GM12875 (cell line): Measurements from ENCODE around the gene MMP24.

ENCODE experiments used
- H3K4me3 ChIP-seq: one replicate; pipeline ENCODE4 v1.5.1; 2011; ENCODE audit warnings: low read depth, low read length, control low read depth
- TF ChIP-seq, protein P1 (sequence below): IDR thresholded peaks from 2 replicates; pipeline ENCODE4 v1.5.1; 2011; ENCODE audit warnings: low read depth, mild to moderate bottlenecking, control low read depth, inconsistent platforms, low read length, moderate library complexity, borderline replicate concordance; ENCODE audit not compliant: insufficient read depth

MMP24 gene

DNA sequence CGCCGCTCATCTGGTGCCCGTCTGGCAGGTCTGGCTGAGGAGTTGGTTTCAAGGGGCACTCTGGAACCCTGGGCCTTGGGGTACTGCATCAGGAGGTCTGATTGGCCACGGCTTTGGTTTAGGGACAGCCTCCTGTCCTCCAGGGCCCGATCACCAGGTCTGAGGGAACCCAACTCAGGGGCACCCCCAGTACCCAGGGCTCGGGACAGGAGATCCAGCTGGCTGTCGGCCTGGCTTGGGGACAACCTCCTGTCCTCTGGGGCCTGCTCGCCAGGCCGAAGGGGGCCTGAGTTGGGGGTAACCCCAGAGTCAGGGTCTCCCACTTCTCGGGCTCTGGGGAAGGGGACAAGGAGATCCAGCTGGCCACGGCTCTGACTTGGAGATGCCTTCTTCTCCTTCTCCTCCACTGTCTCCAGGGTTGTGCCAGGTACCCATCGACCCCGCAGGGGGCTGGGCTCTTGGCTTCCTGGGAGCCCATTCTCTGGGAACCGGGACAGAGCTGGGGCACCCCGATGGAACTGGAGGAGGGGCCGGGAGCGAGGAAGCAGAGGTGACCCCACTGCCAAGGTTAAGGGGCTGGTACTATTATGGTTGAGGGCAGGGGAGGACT is 60.5 kb downstream of the MMP24 start:
- TF ChIP-seq, protein P1, sequence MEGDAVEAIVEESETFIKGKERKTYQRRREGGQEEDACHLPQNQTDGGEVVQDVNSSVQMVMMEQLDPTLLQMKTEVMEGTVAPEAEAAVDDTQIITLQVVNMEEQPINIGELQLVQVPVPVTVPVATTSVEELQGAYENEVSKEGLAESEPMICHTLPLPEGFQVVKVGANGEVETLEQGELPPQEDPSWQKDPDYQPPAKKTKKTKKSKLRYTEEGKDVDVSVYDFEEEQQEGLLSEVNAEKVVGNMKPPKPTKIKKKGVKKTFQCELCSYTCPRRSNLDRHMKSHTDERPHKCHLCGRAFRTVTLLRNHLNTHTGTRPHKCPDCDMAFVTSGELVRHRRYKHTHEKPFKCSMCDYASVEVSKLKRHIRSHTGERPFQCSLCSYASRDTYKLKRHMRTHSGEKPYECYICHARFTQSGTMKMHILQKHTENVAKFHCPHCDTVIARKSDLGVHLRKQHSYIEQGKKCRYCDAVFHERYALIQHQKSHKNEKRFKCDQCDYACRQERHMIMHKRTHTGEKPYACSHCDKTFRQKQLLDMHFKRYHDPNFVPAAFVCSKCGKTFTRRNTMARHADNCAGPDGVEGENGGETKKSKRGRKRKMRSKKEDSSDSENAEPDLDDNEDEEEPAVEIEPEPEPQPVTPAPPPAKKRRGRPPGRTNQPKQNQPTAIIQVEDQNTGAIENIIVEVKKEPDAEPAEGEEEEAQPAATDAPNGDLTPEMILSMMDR, result no peak
- no peak overlapping the region for H3K4me3 ChIP-seq

DNA sequence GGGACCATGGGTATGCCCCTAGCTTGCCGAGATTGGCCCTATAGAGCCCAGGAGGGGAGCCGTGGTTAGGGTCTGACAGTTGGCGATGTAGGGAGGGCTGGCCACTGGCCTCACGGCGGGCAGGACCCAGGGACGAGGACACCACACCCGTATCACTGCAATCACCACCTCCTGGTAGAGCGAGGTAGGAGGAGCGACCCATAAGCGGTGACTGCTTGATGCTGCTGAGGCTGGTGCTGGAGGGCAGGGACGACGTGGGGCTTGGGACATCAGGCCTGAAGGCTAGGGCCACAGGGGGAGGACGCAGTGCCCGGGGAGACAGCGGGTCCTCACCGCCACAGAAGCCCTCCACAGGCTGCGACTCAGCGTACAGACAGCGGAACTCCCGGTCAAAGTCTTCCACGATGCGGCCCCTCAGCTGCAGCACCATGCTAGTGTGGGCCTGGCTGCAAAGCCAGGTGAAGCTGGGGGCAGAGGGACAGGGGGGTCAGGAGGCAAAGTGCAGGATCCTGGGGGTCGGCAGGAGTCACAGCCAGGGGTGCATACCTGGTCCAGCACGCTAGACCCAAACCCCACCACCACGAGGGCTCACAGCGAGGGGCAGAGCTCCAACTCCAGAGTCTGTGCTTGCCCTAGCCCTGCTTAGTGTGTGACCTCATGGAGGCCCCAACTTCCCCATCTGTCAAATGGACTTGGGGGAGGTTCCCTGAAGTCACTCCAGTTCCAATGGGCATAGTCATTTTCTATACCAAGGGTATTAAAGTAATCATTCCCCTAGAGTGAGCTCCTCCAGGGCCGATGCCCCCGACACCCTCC is 61.2 kb downstream of the MMP24 start:
- no peak overlapping the region for H3K4me3 ChIP-seq
- TF ChIP-seq, protein P1, result no peak

DNA sequence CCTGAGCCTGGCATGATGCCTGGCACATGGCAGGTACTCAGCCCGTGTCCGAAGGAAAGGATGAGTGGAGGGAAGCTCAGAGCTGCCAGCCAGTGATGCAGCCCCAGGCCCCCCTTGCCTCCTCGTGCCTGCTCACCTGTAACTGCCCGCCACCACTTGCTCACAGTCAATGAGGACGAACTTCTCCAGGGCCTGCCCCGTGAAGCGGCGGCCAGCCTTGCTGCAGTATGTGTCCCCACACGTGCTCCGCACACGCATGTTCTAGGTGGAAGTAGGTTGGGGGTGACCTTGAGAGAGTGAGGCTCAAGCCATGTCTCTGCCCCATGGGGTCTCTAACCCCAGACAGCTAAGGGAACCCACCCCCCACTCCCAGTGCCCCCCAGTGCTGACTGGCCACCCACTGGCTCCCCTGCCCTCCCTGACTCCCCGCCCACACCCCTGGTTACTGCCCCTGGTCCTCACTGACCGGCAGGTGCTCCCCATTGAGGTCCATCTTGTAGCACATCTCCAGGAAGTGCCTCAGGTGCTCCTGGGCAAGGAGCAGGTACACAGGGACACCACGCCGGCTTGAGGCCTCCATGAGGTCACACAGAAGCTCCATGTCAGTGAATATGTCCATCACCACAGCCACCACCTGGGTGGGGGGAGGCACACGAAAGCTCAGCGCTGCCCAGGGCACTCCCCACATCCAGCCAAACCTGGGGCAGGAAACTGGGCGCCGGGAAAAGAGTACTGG is 62.0 kb downstream of the MMP24 start:
- no peak overlapping the region for H3K4me3 ChIP-seq
- TF ChIP-seq, protein P1, result no peak

DNA sequence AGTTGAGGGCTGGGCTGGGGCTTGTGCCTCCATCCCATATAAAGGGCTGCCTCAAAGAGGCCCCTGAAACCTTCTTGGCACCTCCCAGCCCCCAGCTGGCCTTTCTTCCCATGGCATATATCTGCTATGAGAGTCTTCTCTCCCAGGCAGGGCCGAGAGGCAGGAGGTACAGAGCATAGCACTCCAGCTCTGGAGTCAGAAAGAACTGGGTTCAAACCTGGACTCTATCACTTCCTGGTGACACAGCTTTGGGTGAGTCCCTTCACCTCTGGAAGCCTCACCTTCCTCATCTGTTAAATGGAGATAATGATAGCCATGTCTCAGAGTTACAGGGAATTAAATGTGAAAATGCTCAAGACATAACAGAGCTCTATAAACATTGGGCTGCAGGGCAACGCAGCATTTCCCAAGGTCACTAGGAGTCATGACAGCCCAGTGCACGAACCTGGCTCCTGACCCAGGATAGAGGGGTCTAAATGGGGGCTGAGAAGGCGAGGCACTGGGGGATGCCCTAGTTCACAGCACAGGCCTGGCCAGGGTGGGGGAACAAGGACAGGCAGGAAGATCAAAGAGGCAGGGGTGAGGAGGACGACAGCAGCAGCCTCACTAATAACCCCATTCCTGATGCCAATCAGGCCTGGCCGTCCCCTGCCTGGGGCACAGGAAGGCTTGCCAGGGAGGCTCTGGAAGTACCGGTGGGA is 63.8 kb downstream of the MMP24 start:
- TF ChIP-seq, protein P1, result no peak
- no peak overlapping the region for H3K4me3 ChIP-seq

DNA sequence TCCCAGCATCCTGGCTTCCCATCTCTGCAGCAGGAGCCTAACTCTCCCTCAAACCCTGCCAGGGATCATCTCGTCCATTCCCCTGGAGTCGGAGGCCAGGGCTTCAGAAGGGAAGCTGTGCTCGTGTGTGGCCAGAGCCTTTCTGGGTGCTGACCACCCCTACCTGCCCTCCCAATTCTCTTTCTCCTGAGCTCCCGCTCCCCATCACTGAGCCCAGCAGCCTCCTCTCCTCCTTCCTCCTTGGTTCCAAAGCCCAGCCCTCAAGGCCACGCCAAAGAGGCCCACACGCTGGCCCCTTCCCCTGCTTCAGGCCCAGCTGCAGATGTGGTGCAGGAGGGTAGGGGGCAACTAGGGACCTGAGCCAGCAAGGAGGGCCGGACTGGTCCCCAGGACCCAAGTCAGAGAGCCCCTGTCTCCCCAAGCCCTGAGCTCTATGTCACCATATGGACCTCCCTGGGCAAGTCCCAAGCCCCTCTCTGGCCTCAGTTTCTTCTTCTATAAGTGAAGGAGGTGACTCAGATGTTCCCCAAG is 64.5 kb downstream of the MMP24 start:
- H3K4me3 ChIP-seq, result no peak overlapping the region
- TF ChIP-seq, protein P1, result no peak

DNA sequence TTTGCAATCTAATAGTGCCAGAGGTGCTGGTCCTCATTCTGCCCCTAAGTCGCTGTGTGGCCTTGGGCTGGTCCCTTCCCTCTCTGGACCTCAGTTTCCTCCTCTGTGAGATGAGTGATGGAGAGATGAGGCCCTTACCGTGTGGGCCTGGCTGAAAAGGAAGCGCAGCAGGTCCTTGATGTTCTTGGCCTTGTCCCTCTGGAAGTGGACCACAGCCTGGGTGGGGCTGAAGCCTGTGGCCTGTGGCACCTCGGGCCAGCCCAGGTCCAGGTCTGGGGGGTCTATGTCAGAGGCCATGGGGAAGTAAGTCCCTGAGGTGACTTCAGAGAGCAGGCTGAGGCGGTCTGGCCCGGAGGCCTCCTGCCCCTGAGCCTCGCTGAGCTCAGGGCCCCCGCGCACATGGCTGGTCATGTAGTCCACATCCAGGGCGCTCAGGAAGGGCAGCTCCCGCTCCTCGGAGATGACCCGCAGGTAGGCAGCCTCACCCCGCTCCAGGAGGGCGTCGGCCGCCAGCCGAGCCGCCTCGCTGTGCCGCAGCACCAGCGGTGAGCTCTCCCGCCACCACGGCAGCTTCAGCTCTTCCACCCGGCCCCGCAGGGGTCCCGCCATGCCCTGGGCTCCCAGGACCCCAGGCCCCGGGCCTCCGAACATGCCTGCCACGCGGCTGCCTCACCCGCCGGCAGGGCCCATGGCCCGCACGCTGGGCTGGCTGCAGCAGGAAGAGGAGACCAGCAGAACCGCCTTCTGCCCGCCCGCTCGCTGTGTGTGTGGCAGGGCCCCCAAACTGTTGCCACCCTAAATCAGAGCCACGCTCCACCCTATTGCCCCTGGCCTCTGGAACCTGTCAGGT is 65.4 kb downstream of the MMP24 start, which contains the start of gene FAM83C:
FAM83C (minus strand) TSS at position 772 of the 850 bp plus-strand sequence; CDS start at position 651, 121 bp downstream.
- H3K4me3 ChIP-seq, result no peak within 1 kb of the TSS
- TF ChIP-seq, protein P1, result no peak
